GM06990 (cell line): ENCODE results near the gene MMP12.

ENCODE experiments used
- DNase-seq: peaks from one replicate; pipeline ENCODE4 v3.0.0-alpha.2; 2011; ENCODE audit not compliant: insufficient read length; ENCODE audit errors: extremely low read depth
- H3K27me3 ChIP-seq: replicated peaks from 2 replicates; pipeline ENCODE4 v1.6.0; 2011; ENCODE audit warnings: low read length; ENCODE audit not compliant: control insufficient read depth, insufficient read depth
- H3K36me3 ChIP-seq: 2 replicates; pipeline ENCODE4 v1.5.1; 2011; ENCODE audit warnings: low read length; ENCODE audit not compliant: control insufficient read depth, insufficient read depth
- H3K4me3 ChIP-seq: replicated peaks from 2 replicates; pipeline ENCODE4 v1.5.1; 2011; ENCODE audit warnings: low read depth, mild to moderate bottlenecking, control low read depth, low read length
- TF ChIP-seq, protein P1 (sequence below): IDR thresholded peaks from 2 replicates; pipeline ENCODE4 v1.5.1; 2011; ENCODE audit warnings: low read length, control low read depth, mild to moderate bottlenecking, inconsistent platforms; ENCODE audit not compliant: insufficient read depth, poor library complexity, severe bottlenecking

Gene MMP12

DNA sequence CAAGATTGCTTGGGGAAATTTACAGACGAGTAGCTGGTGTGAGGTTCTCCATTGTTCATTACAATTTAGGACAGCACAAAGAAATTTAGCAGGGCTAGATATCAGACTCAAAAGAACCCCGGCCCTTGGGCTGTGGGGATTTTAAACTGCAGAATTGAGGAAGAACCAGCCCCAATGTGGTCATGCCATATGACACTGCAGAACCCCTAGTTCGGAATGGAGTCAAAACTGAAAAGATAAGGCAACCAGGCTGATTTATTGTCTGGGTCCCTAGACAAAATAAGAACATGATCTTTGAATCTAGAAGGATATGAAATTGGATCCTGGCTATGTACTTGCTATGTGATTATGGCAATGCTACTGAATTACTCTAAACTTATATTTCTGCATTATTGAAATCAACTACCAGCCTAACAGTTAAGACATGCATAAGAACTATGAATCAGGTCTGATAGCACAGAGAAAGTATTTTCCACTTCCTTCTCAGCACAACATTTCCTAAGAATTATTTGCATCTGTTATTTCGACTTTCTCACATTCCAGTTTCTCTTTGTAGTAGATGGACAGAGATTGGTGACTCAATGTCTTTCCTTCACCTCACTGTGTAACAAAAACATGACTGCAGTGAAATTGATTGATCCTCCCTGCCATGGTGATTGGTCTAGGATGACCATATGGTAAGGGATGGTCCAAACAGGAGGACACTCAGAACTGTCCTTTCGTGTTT lies 44.6 kb downstream of the MMP12 start:
- no peak for DNase-seq
- Histone ChIP-seq H3K4me3 (no peak overlapping the region), H3K36me3 (no peaks in the 10 kb centered on the region), H3K27me3 (no peaks in the 10 kb centered on the region)
- TF ChIP-seq, protein P1, sequence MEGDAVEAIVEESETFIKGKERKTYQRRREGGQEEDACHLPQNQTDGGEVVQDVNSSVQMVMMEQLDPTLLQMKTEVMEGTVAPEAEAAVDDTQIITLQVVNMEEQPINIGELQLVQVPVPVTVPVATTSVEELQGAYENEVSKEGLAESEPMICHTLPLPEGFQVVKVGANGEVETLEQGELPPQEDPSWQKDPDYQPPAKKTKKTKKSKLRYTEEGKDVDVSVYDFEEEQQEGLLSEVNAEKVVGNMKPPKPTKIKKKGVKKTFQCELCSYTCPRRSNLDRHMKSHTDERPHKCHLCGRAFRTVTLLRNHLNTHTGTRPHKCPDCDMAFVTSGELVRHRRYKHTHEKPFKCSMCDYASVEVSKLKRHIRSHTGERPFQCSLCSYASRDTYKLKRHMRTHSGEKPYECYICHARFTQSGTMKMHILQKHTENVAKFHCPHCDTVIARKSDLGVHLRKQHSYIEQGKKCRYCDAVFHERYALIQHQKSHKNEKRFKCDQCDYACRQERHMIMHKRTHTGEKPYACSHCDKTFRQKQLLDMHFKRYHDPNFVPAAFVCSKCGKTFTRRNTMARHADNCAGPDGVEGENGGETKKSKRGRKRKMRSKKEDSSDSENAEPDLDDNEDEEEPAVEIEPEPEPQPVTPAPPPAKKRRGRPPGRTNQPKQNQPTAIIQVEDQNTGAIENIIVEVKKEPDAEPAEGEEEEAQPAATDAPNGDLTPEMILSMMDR = no peak

GRCh38 chr11:102829316-102830000 lies 45.3 kb downstream of the MMP12 start:
- Histone ChIP-seq H3K4me3 (no peak overlapping the region), H3K27me3 (no peaks in the 10 kb centered on the region), H3K36me3 (no peaks in the 10 kb centered on the region)
- DNase-seq = no peak
- TF ChIP-seq, protein P1 = no peak

DNA sequence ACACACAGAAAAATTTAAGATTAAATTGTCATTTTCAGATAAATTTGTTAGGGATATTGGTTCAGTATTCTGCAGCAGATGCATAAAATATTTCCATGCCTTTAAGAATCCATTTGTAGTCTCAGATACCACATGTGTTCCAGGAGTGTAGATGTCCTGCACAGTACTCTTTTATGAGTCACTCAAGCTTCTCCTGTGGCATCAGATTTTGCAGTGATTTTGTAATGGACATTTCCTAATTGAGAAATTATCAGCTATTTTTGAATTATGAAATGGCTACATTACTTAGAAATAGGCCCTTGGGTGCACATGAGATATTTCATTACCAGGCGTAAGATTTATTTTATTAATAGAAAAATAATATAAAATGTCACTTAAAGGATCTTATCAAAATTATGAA lies 50.2 kb downstream of the MMP12 start:
- no peaks in the 10 kb centered on the region; the same call in 1 of the 2 replicates for H3K27me3 ChIP-seq
- TF ChIP-seq, protein P1 = no peak
- DNase-seq = no peak
- H3K4me3 ChIP-seq = no peak overlapping the region
- H3K36me3 ChIP-seq = no peaks in the 10 kb centered on the region

DNA sequence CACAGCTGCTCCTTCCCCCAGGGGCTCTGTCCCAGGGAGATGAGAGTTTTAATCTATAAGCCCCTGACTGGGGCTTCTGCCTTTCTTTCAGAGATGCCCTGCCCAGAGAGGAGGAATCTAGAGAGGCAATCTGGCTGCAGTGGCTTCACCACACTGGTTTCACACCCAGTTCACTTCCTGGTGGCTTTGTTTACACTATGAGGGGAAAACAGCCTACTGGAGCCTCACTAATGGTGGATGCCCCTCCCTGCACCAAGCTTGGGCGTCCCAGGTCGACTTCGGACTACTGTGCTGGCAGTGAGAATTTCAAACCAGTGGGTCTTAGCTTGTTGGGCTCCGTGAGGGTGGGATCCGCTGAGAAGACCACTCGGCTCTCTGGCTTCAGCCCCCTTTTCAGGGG lies 55.3 kb downstream of the MMP12 start:
- Histone ChIP-seq H3K36me3 (no peaks in the 10 kb centered on the region), H3K4me3 (no peak overlapping the region), H3K27me3 (no peaks in the 10 kb centered on the region; the same call in 1 of the 2 replicates)
- DNase-seq = no peak
- TF ChIP-seq, protein P1 = no peak

GRCh38 chr11:102813484-102813883 lies 61.3 kb downstream of the MMP12 start:
- Histone ChIP-seq H3K4me3 (no peak overlapping the region), H3K36me3 (no peaks in the 10 kb centered on the region), H3K27me3 (no peaks in the 10 kb centered on the region)
- TF ChIP-seq, protein P1 = no peak
- no peak for DNase-seq
